Breast epithelium (tissue), 4 donors: ENCODE data around the gene ZC3H13. TPM values are rescaled to one million over a fixed set of nuclear protein-coding genes. Genes with fewer than 3 reads are reported as not detected.

ENCODE experiments used
- DNase-seq, 2 donors: peaks; one replicate each; pipeline ENCODE4 v3.0.0-alpha.2; 2019; ENCODE audit warnings: low spot score in 2 of 2
- H3K27ac ChIP-seq, 2 donors: fragments of 200-600 bp; sonication (generic) in 1 of 2; one replicate each; pipeline ENCODE4 v1.5.1; 2016 to 2019; ENCODE audit warnings: mild to moderate bottlenecking in 1 of 2
- H3K27me3 ChIP-seq, 2 donors: fragments of 200-600 bp; sonication (generic) in 1 of 2; one replicate each; pipeline versions ENCODE4 v1.5.1 to v1.6.0; 2017 to 2019; ENCODE audit warnings: control low read depth in 1 of 2, mild to moderate bottlenecking in 1 of 2
- H3K36me3 ChIP-seq: fragments of 200-600 bp; one replicate; pipeline ENCODE4 v1.5.1; 2019
- H3K4me1 ChIP-seq, 2 donors: fragments of 200-600 bp; sonication (generic); one replicate each; pipeline ENCODE4 v1.5.1; 2016 to 2019; ENCODE audit warnings: control low read depth in 1 of 2
- H3K4me3 ChIP-seq, 3 donors: fragments of 200-600 bp; sonication (generic); 1 replicate in 2 of 3; 2 replicates in 1 of 3; pipeline ENCODE4 v1.5.1; 2016 to 2019; ENCODE audit warnings: mild to moderate bottlenecking in 3 of 3, moderate library complexity in 2 of 3
- H3K9me3 ChIP-seq, 2 donors: fragments of 200-600 bp; sonication (generic) in 1 of 2; one replicate each; pipeline ENCODE4 v1.5.1; 2016 to 2019; ENCODE audit warnings: control low read depth in 1 of 2
- CTCF ChIP-seq, 3 donors: fragments of 450-650 bp; IDR thresholded peaks; one replicate each; pipeline ENCODE4 v1.5.1; 2016 to 2017; ENCODE audit warnings: antibody characterized with exemption in 3 of 3, mild to moderate bottlenecking in 3 of 3, moderate library complexity in 3 of 3
- POLR2A ChIP-seq: fragments of 450-650 bp; IDR thresholded peaks from one replicate; pipeline ENCODE4 v1.6.1; 2016; ENCODE audit warnings: antibody characterized with exemption, mild to moderate bottlenecking, moderate library complexity
- POLR2AphosphoS5 ChIP-seq, 3 donors: sonication (generic); formaldehyde crosslinking; IDR thresholded peaks; one replicate each; pipeline ENCODE4 v1.6.1; 2017; ENCODE audit warnings: antibody characterized with exemption in 3 of 3
- intact Hi-C: fragments of 100-400 bp; cut with DNase I; formaldehyde crosslinking; loops from one replicate; pipeline ENCODE4 v1.15.1; 2023; ENCODE audit warnings: low total_unique reads
- total RNA-seq, 3 donors: library from RNA; depleted of rRNA; stranded (reverse); fragments of >200 nt; gene quantifications; one replicate each; pipeline ENCODE4 v1.1.0, GENCODE V29; 2016

The ZC3H13 gene
- total RNA-seq, 3 donors from 2014 or later, result 31.0 to 40.6 (median 38.9) TPM

DNA sequence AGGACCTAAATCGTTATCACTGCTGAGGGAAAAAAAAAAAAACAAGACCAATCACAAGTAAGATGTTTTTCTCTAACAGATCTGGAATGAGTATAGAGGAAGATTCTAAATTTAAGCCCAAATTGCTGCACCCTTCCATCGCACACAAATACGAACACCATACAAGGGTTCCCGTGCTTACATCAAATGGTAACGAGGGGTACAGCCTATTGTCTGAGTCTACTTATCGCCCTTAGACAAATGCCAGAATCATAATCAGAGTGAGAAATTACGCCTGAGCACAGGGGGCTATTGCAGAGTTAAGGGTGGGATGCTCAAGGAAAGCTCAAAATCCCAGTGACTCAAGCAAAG, 603 bp downstream of the ZC3H13 start:
- intact Hi-C loops, result no loop called here
- Histone ChIP-seq H3K27me3 (no peaks in the 10 kb centered on the region), H3K9me3 (no peaks in the 10 kb centered on the region), H3K4me3 (peak overlapping the region; percentile 79 to 91 (median 85)), H3K36me3 (no peaks in the 10 kb centered on the region), H3K27ac (peak overlapping the region; percentile 93 to 97), H3K4me1 (peaks cover 0 to 5% of the 10 kb centered on the region in 2 donors)
- TF ChIP-seq CTCF (IDR thresholded peaks at IDR 0.05) (no peak), POLR2AphosphoS5 (IDR thresholded peaks at IDR 0.05) (no peak), POLR2A (no peak)
- no peak for DNase-seq

GRCh38 chr13:46050771-46051170, 1.8 kb downstream of the ZC3H13 start:
- Histone ChIP-seq H3K27ac (no peak overlapping the region), H3K36me3 (no peaks in the 10 kb centered on the region), H3K4me3 (peak overlapping the region in 2 of 3 donors; percentile 85 to 91), H3K4me1 (peaks cover 0 to 5% of the 10 kb centered on the region in 2 donors), H3K9me3 (no peaks in the 10 kb centered on the region), H3K27me3 (no peaks in the 10 kb centered on the region)
- intact Hi-C loops, result no loop called here
- TF ChIP-seq POLR2A (no peak), POLR2AphosphoS5 (IDR thresholded peaks at IDR 0.05) (no peak), CTCF (IDR thresholded peaks at IDR 0.05) (no peak)
- DNase-seq, result no peak

DNA sequence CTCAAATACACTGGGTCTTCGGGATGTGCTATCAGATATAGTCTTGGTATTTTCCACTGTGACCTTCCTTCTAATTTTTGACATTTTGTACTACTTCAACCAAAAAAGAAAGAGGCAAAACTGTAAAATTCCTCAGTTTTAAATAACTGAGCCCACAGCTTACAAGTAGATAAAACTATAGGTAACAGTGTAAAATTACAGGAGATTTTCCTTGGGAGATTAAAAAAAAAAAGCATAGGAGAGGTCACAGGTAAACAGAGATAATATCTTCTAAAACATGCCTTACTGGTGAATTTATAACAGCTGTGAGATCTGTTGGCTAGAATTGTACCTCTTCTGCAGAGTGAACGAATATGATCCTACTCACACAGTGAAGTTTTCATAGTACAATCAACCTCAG, 7.1 kb downstream of the ZC3H13 start:
- H3K27me3 ChIP-seq, result no peaks in the 10 kb centered on the region
- no peaks in the 10 kb centered on the region for H3K9me3 ChIP-seq
- no peak for DNase-seq
- no peaks in the 10 kb centered on the region for H3K36me3 ChIP-seq
- H3K4me3 ChIP-seq, result no peak overlapping the region
- TF ChIP-seq POLR2A, result no peak
- no peak for TF ChIP-seq CTCF (IDR thresholded peaks at IDR 0.05)
- no peak for TF ChIP-seq POLR2AphosphoS5 (IDR thresholded peaks at IDR 0.05)
- H3K4me1 ChIP-seq, result no peaks in the 10 kb centered on the region
- intact Hi-C loops, result loop anchor here (10.0 kb wide), 1 partner anchor 1341 kb away; no protein-coding TSS in a partner anchor
- H3K27ac ChIP-seq, result no peak overlapping the region

DNA sequence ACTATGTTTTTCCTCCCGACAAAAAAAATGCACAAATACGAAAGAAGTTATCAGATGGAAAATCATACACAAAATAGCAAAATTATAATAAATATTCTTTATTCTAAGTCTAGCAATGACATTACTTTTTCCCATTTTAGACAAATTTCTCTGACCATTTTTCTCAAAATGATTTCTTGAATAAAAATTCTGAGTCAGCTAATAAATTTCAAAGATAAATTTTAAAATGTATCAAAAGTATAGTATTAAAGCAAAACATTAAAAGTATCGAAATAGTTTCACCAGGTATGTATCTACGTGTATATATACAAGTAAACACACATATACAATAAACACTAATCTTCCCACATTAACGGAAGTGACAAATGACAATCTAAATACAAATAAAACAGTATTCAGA, 8.9 kb downstream of the ZC3H13 start:
- Histone ChIP-seq H3K4me3 (no peak overlapping the region), H3K27me3 (no peaks in the 10 kb centered on the region), H3K36me3 (no peaks in the 10 kb centered on the region), H3K9me3 (no peaks in the 10 kb centered on the region), H3K4me1 (no peaks in the 10 kb centered on the region), H3K27ac (no peak overlapping the region)
- DNase-seq, result no peak
- TF ChIP-seq POLR2AphosphoS5 (IDR thresholded peaks at IDR 0.05), result no peak
- no peak for TF ChIP-seq POLR2A
- TF ChIP-seq CTCF (IDR thresholded peaks at IDR 0.05), result no peak
- intact Hi-C loops, result loop anchor here (10.0 kb wide), 1 partner anchor 1339 kb away; no protein-coding TSS in a partner anchor

DNA sequence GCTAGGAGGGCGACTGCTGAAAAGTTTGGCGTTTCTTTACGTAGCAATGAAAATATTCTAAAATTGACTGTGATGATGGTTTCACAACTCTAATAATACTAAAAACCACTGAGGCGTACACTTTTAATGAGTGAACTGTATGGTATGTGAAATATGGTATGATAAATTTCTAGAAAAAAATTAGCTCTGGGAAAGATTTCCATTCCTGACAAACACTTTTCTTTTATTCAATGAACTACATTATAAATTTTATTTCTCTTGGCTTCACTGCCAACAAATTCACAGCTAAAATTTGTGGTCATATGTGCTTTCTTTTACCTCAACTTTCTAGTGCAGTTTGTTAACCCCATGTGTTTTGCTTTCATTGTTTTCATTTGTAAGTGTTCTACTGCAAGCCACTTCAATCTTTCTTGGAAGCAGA, 11.1 kb downstream of the ZC3H13 start:
- Histone ChIP-seq H3K4me3 (no peak overlapping the region), H3K4me1 (no peaks in the 10 kb centered on the region), H3K27me3 (no peaks in the 10 kb centered on the region), H3K27ac (no peak overlapping the region), H3K36me3 (no peaks in the 10 kb centered on the region), H3K9me3 (no peaks in the 10 kb centered on the region)
- TF ChIP-seq CTCF (IDR thresholded peaks at IDR 0.05), result no peak
- TF ChIP-seq POLR2A, result no peak
- TF ChIP-seq POLR2AphosphoS5 (IDR thresholded peaks at IDR 0.05), result no peak
- intact Hi-C loops, result loop anchor here (10.0 kb wide), 1 partner anchor 1337 kb away; no protein-coding TSS in a partner anchor
- DNase-seq, result no peak
